Tibial artery (tissue), 4 donors: ENCODE measurements around the gene SMARCA4.

ENCODE experiments used
- DNase-seq, 2 donors: peaks; one replicate each; pipeline ENCODE4 v3.0.0-alpha.2; 2019
- H3K27ac ChIP-seq, 2 donors: fragments of 200-600 bp; sonication (generic) in 1 of 2; 1 replicate in 1 of 2; 2 replicates in 1 of 2; pipeline ENCODE4 v1.5.1; 2018 to 2019; ENCODE audit warnings: mild to moderate bottlenecking in 1 of 2
- H3K27me3 ChIP-seq, 2 donors: fragments of 200-600 bp; sonication (generic) in 1 of 2; one replicate each; pipeline versions ENCODE4 v1.5.1 to v1.6.0; 2016 to 2019
- H3K36me3 ChIP-seq, 3 donors: fragments of 200-600 bp; sonication (generic) in 2 of 3; one replicate each; pipeline ENCODE4 v1.5.1; 2016 to 2019; ENCODE audit warnings: mild to moderate bottlenecking in 2 of 3
- H3K4me1 ChIP-seq, 4 donors: fragments of 200-600 bp; sonication (generic) in 2 of 4; 1 replicate in 3 of 4; 2 replicates in 1 of 4; pipeline ENCODE4 v1.5.1; 2016 to 2019
- H3K4me3 ChIP-seq, 2 donors: fragments of 200-600 bp; sonication (generic) in 1 of 2; 1 replicate in 1 of 2; 2 replicates in 1 of 2; pipeline ENCODE4 v1.5.1; 2018 to 2019; ENCODE audit warnings: mild to moderate bottlenecking in 2 of 2
- H3K9me3 ChIP-seq, 3 donors: fragments of 200-600 bp; sonication (generic) in 1 of 3; one replicate each; pipeline ENCODE4 v1.5.1; 2016 to 2019
- CTCF ChIP-seq, 2 experiments: fragments of 200-600 bp in 1 of 2; fragments of 450-650 bp in 1 of 2; IDR thresholded peaks; one replicate each; pipeline ENCODE4 v1.5.1; 2017 to 2019; ENCODE audit warnings: antibody characterized with exemption in 2 of 2, mild to moderate bottlenecking in 1 of 2, moderate library complexity in 1 of 2
- intact Hi-C: fragments of 100-400 bp; cut with DNase I; formaldehyde crosslinking; loops from one replicate; pipeline ENCODE4 v1.15.0; 2023; ENCODE audit warnings: low total_unique reads

The SMARCA4 gene

GRCh38 chr19:11014403-11014911 lies 53.6 kb downstream of the SMARCA4 start:
- intact Hi-C loops, result no loop called here
- no peak for DNase-seq

GRCh38 chr19:11016631-11017030 lies 55.8 kb downstream of the SMARCA4 start:
- no peak for TF ChIP-seq CTCF (IDR thresholded peaks at IDR 0.05)
- Histone ChIP-seq H3K9me3 (no peaks in the 10 kb centered on the region), H3K27ac (no peak overlapping the region), H3K27me3 (no peaks in the 10 kb centered on the region), H3K4me1 (peaks cover 0 to 9% (median 0%) of the 10 kb centered on the region in 4 donors), H3K36me3 (peaks cover 69 to 100% (median 95%) of the 10 kb centered on the region in 3 donors), H3K4me3 (no peak overlapping the region)
- DNase-seq, result no peak
- intact Hi-C loops, result no loop called here

More at GRCh38 chr19:11014403-11014911, 53.6 kb downstream of the SMARCA4 start:
- H3K4me1 ChIP-seq, result peaks cover 0 to 9% (median 0%) of the 10 kb centered on the region in 4 donors
- no peak overlapping the region for H3K27ac ChIP-seq
- no peaks in the 10 kb centered on the region for H3K9me3 ChIP-seq
- no peak overlapping the region for H3K4me3 ChIP-seq
- no peak for TF ChIP-seq CTCF (IDR thresholded peaks at IDR 0.05)
- H3K27me3 ChIP-seq, result no peaks in the 10 kb centered on the region
- H3K36me3 ChIP-seq, result peaks cover 67 to 98% (median 94%) of the 10 kb centered on the region in 3 donors

GRCh38 chr19:11017275-11018035 lies 56.6 kb downstream of the SMARCA4 start:
- intact Hi-C loops, result no loop called here
- H3K9me3 ChIP-seq, result no peaks in the 10 kb centered on the region
- H3K4me3 ChIP-seq, result no peak overlapping the region
- DNase-seq, result no peak
- no peak overlapping the region for H3K27ac ChIP-seq
- peaks cover 71 to 100% (median 97%) of the 10 kb centered on the region in 3 donors for H3K36me3 ChIP-seq
- peaks cover 0 to 9% (median 0%) of the 10 kb centered on the region in 4 donors for H3K4me1 ChIP-seq
- H3K27me3 ChIP-seq, result no peaks in the 10 kb centered on the region
- TF ChIP-seq CTCF (IDR thresholded peaks at IDR 0.05), result no peak

GRCh38 chr19:11018179-11018578 lies 57.3 kb downstream of the SMARCA4 start:
- H3K36me3 ChIP-seq, result peaks cover 71 to 100% (median 97%) of the 10 kb centered on the region in 3 donors
- DNase-seq, result peak in 1 of 2 donors; percentile 60
- H3K4me3 ChIP-seq, result no peak overlapping the region
- no peaks in the 10 kb centered on the region for H3K9me3 ChIP-seq
- peaks cover 0 to 9% (median 0%) of the 10 kb centered on the region in 4 donors for H3K4me1 ChIP-seq
- H3K27me3 ChIP-seq, result no peaks in the 10 kb centered on the region
- no peak overlapping the region for H3K27ac ChIP-seq
- no peak for TF ChIP-seq CTCF (IDR thresholded peaks at IDR 0.05)
- intact Hi-C loops, result no loop called here

- Histone ChIP-seq H3K27ac (no peak overlapping the region), H3K27me3 (no peaks in the 10 kb centered on the region), H3K36me3 (peaks cover 71 to 100% (median 97%) of the 10 kb centered on the region in 3 donors), H3K4me1 (peaks cover 0 to 9% (median 0%) of the 10 kb centered on the region in 4 donors), H3K4me3 (no peak overlapping the region), H3K9me3 (no peaks in the 10 kb centered on the region)
- intact Hi-C loops, result no loop called here
- DNase-seq, result no peak
- no peak for TF ChIP-seq CTCF (IDR thresholded peaks at IDR 0.05)
Observed at GRCh38 chr19:11018763-11019162, 57.9 kb downstream of the SMARCA4 start.
